K562 (cell line): ENCODE measurements around the gene NAA10. TPM values are rescaled to one million over a fixed set of nuclear protein-coding genes. Genes with fewer than 3 reads are reported as not detected.
A peak's percentile ranks its signal among the peaks of the same experiment; 100 is the strongest.

Experiments
- CTBP1 ChIP-seq: fragments of 450-650 bp; IDR thresholded peaks from 2 replicates; pipeline ENCODE4 v1.6.1; 2016; ENCODE audit warnings: borderline replicate concordance
- E2F6 ChIP-seq, 2 experiments: IDR thresholded peaks; 2 replicates each; pipeline ENCODE4 v1.6.1; 2011; ENCODE audit warnings: borderline replicate concordance in 1 of 2, control low read depth in 1 of 2, low read depth in 1 of 2, low read length in 1 of 2, mild to moderate bottlenecking in 1 of 2, mixed read lengths in 1 of 2, moderate library complexity in 1 of 2; ENCODE audit not compliant: insufficient read depth in 1 of 2, insufficient read length in 1 of 2, poor library complexity in 1 of 2, severe bottlenecking in 1 of 2; ENCODE audit errors: extremely low read depth in 1 of 2
- ELK3 ChIP-seq: fragments of 450-650 bp; formaldehyde crosslinking; IDR thresholded peaks from 2 replicates; pipeline ENCODE4 v1.4.0; 2020; ENCODE audit warnings: mild to moderate bottlenecking
- FOXJ3 ChIP-seq: sonication (generic); formaldehyde crosslinking; IDR thresholded peaks from 2 replicates; pipeline ENCODE4 v1.4.0; 2020; ENCODE audit warnings: mild to moderate bottlenecking, missing genetic modification reagents
- HMGN3 ChIP-seq: IDR thresholded peaks from 2 replicates; pipeline ENCODE4 v1.6.1; 2011; ENCODE audit warnings: borderline replicate concordance, low read depth, mild to moderate bottlenecking, mixed read lengths, low read length; ENCODE audit not compliant: insufficient read length; ENCODE audit errors: extremely low read depth
- KLF16 ChIP-seq: IDR thresholded peaks from 2 replicates; pipeline ENCODE4 v1.6.1; 2016; ENCODE audit warnings: antibody characterized with exemption
- LEF1 ChIP-seq: fragments of 450-650 bp; IDR thresholded peaks from 2 replicates; pipeline ENCODE4 v1.6.1; 2016; ENCODE audit warnings: mild to moderate bottlenecking
- MITF ChIP-seq: IDR thresholded peaks from 2 replicates; pipeline ENCODE4 v1.6.1; 2014; ENCODE audit warnings: antibody characterized with exemption
- PURB ChIP-seq: sonication (generic); formaldehyde crosslinking; IDR thresholded peaks from 2 replicates; pipeline ENCODE4 v1.9.0; 2021; ENCODE audit warnings: low read depth, mild to moderate bottlenecking, missing genetic modification reagents
- RBFOX2 ChIP-seq: fragments of 200-400 bp; formaldehyde crosslinking; IDR thresholded peaks from 2 replicates; pipeline ENCODE4 v1.6.1; 2017; ENCODE audit warnings: low read depth, mild to moderate bottlenecking, low read length, moderate library complexity
- ZNF347 ChIP-seq: fragments of 450-650 bp; formaldehyde crosslinking; IDR thresholded peaks from 2 replicates; pipeline ENCODE4 v1.4.0; 2020; ENCODE audit warnings: low read depth, mild to moderate bottlenecking, moderate library complexity
- polyA plus RNA-seq, 8 experiments: library from polyadenylated mRNA; depleted of rRNA in 4 of 8; stranded (reverse) in 5 of 8; unstranded in 3 of 8; fragments of >200 nt; fragmentation: Nextera tagmentation in 2 of 8; fragmentation: Illumina TruSeq in 1 of 8; extraction: Ambion mirVana in 2 of 8; extraction: Trizol in 1 of 8; gene quantifications; 2 replicates each; pipeline versions ENCODE4 v1.2.1 to v1.2.3, GENCODE V29; 2011 to 2014; ENCODE audit warnings: inconsistent platforms in 1 of 8, missing spikeins in 1 of 8
- total RNA-seq, 7 experiments: library from RNA; depleted of rRNA in 6 of 7; stranded (reverse); fragments of >200 nt in 6 of 7; fragmentation: Illumina TruSeq in 2 of 7; extraction: Trizol in 2 of 7; gene quantifications; 2 replicates each; pipeline versions ENCODE4 v1.2.1 to v1.2.3, GENCODE V29; 2011 to 2021; ENCODE audit warnings: low replicate concordance in 1 of 7
- TF ChIP-seq, protein P1 (sequence below): fragments of 250-450 bp; sonication (Bioruptor Pico); IDR thresholded peaks from 2 replicates; pipeline ENCODE4 v1.4.0; 2020; ENCODE audit warnings: mild to moderate bottlenecking
- TF ChIP-seq, protein P2 (sequence below): IDR thresholded peaks from 2 replicates; pipeline ENCODE4 v1.6.1; 2011; ENCODE audit warnings: borderline replicate concordance, low read depth, mild to moderate bottlenecking, moderate library complexity, low read length; ENCODE audit not compliant: insufficient read depth, poor library complexity, severe bottlenecking
- TF ChIP-seq, protein P3 (sequence below): fragments of 150-350 bp; IDR thresholded peaks from 2 replicates; pipeline ENCODE4 v1.6.1; 2014; ENCODE audit warnings: low read depth, mild to moderate bottlenecking, low read length, borderline replicate concordance

The NAA10 gene
- total and polyA plus RNA-seq, 9 of the 15 experiments (the other 6 are each of a cell fraction or from before 2014, with no cell fraction given): 11.1 to 250 (median 134) TPM

DNA sequence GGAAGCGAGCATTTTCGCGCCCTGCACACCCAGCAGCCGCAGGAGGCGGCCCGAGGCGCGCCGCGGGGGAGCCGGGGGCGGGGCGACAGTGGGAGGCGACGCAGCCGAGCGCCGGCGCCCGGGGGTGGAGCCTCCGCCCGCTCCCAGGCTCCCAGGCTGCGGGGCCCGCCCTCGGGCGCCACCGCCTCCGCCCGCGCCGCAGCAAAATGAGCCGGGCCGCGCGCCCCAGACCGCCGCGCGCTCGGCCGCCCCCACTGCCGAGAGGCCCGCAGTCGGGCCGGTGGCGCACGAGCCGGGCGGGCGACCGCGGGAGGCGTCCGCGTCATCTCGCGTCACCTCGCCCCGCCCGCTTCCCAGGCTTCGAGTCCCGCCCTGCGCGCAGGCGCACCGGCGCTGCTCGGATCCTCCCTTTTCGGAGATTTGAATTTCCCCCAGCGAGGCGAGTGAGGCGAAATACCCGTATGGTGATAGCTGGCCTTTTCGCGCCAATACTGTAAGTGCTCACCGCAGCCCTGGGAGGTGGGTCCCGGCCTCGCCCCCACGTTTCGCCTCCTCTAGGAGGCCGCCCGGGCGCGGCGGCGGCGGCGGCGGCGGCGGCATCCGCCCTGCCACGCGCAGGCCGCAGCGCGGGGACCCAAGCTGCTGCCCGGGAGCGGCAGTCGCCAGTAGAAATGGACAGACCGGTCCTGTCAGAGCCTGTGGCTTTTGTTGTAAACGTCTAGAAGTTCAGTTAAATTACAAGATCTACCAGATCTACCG, 37.7 kb upstream of the NAA10 start, which contains the start of gene TMEM187 (continued):
- TF ChIP-seq MITF (no peak), ELK3 (no peak), LEF1 (no peak), KLF16 (peak; percentile 1; the same call in 1 of the 2 replicates), PURB (CRISPR knock-in tag) (no peak), FOXJ3 (CRISPR knock-in tag) (no peak), ZNF347 (CRISPR knock-in tag) (no peak), E2F6 (IDR thresholded peaks at IDR 0.05; ENCODE audit: borderline replicate concordance in 1 of 2, extremely low read depth in 1 of 2, insufficient read depth in 1 of 2, insufficient read length in 1 of 2, low read depth in 1 of 2, low read length in 1 of 2, poor library complexity in 1 of 2, severe bottlenecking in 1 of 2) (peak; percentile 58 to 63), HMGN3 (peak; percentile 37), CTBP1 (peak; percentile 69; the same call in 1 of the 2 replicates), RBFOX2 (peak; percentile 83)
- TF ChIP-seq, protein P1, sequence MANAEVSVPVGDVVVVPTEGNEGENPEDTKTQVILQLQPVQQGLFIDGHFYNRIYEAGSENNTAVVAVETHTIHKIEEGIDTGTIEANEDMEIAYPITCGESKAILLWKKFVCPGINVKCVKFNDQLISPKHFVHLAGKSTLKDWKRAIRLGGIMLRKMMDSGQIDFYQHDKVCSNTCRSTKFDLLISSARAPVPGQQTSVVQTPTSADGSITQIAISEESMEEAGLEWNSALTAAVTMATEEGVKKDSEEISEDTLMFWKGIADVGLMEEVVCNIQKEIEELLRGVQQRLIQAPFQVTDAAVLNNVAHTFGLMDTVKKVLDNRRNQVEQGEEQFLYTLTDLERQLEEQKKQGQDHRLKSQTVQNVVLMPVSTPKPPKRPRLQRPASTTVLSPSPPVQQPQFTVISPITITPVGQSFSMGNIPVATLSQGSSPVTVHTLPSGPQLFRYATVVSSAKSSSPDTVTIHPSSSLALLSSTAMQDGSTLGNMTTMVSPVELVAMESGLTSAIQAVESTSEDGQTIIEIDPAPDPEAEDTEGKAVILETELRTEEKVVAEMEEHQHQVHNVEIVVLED (CRISPR knock-in tag): peak; percentile 71
- TF ChIP-seq, protein P2, sequence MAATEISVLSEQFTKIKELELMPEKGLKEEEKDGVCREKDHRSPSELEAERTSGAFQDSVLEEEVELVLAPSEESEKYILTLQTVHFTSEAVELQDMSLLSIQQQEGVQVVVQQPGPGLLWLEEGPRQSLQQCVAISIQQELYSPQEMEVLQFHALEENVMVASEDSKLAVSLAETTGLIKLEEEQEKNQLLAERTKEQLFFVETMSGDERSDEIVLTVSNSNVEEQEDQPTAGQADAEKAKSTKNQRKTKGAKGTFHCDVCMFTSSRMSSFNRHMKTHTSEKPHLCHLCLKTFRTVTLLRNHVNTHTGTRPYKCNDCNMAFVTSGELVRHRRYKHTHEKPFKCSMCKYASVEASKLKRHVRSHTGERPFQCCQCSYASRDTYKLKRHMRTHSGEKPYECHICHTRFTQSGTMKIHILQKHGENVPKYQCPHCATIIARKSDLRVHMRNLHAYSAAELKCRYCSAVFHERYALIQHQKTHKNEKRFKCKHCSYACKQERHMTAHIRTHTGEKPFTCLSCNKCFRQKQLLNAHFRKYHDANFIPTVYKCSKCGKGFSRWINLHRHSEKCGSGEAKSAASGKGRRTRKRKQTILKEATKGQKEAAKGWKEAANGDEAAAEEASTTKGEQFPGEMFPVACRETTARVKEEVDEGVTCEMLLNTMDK: no peak
- TF ChIP-seq, protein P3, sequence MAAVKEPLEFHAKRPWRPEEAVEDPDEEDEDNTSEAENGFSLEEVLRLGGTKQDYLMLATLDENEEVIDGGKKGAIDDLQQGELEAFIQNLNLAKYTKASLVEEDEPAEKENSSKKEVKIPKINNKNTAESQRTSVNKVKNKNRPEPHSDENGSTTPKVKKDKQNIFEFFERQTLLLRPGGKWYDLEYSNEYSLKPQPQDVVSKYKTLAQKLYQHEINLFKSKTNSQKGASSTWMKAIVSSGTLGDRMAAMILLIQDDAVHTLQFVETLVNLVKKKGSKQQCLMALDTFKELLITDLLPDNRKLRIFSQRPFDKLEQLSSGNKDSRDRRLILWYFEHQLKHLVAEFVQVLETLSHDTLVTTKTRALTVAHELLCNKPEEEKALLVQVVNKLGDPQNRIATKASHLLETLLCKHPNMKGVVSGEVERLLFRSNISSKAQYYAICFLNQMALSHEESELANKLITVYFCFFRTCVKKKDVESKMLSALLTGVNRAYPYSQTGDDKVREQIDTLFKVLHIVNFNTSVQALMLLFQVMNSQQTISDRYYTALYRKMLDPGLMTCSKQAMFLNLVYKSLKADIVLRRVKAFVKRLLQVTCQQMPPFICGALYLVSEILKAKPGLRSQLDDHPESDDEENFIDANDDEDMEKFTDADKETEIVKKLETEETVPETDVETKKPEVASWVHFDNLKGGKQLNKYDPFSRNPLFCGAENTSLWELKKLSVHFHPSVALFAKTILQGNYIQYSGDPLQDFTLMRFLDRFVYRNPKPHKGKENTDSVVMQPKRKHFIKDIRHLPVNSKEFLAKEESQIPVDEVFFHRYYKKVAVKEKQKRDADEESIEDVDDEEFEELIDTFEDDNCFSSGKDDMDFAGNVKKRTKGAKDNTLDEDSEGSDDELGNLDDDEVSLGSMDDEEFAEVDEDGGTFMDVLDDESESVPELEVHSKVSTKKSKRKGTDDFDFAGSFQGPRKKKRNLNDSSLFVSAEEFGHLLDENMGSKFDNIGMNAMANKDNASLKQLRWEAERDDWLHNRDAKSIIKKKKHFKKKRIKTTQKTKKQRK: no peak
